CD4-positive, alpha-beta T cell (primary cell): Measurements from ENCODE around the gene PTH2. TPM values are rescaled to one million over a fixed set of nuclear protein-coding genes. Genes with fewer than 3 reads are reported as not detected.
"Not testable (repeated sequence)": the region's sequence is repeated elsewhere in the genome, so short reads cannot be mapped to it uniquely, and the experiment has no call there.

Experiments used
- ATAC-seq: fragments of 200-7000 bp; cut with Tn5 transposase; one replicate; pipeline ENCODE4 v1.10.0; 2022; ENCODE audit warnings: mild to moderate bottlenecking; ENCODE audit not compliant: poor library complexity
- CTCF ChIA-PET: fragments of 350-600 bp; sonication (Branson Sonifier 250); formaldehyde crosslinking; loops from one replicate; lab custom pipeline; 2021; ENCODE audit warnings: antibody characterized with exemption, inconsistent platforms; lab: Charles Lee
- POLR2A ChIA-PET: fragments of 350-600 bp; sonication (Branson Sonifier 250); formaldehyde crosslinking; loops from one replicate; lab custom pipeline; 2021; ENCODE audit warnings: antibody characterized with exemption, inconsistent platforms; lab: Charles Lee
- DNase-seq, 14 experiments: peaks; one replicate each; pipeline ENCODE4 v3.0.0-alpha.2; 2013 to 2020; ENCODE audit warnings: mixed read lengths in 2 of 14
- H3K27ac ChIP-seq, 2 donors: one replicate each; pipeline versions ENCODE4 v1.5.1 to v1.7.0; 2013; ENCODE audit warnings: low read length in 2 of 2, low read depth in 1 of 2, mild to moderate bottlenecking in 1 of 2
- H3K27me3 ChIP-seq, 2 experiments: 1 replicate in 1 of 2; 2 replicates in 1 of 2; pipeline versions ENCODE4 v1.6.1 to v1.7.0; 2013; ENCODE audit warnings: low read length in 2 of 2, control low read depth in 1 of 2, mild to moderate bottlenecking in 1 of 2, moderate library complexity in 1 of 2; ENCODE audit not compliant: insufficient read depth in 2 of 2, control insufficient read depth in 1 of 2
- H3K36me3 ChIP-seq: one replicate; pipeline ENCODE4 v1.6.1; 2013; ENCODE audit warnings: low read length, control low read depth; ENCODE audit not compliant: insufficient read depth
- H3K4me1 ChIP-seq: one replicate; pipeline ENCODE4 v1.6.1; 2013; ENCODE audit warnings: low read length, control low read depth; ENCODE audit not compliant: insufficient read depth
- H3K4me3 ChIP-seq: one replicate; pipeline ENCODE4 v1.5.1; 2013; ENCODE audit warnings: mild to moderate bottlenecking, low read length, moderate library complexity
- H3K9me3 ChIP-seq, 2 experiments: 1 replicate in 1 of 2; 2 replicates in 1 of 2; pipeline versions ENCODE4 v1.6.1 to v1.7.0; 2013; ENCODE audit warnings: low read length in 2 of 2, mild to moderate bottlenecking in 2 of 2, control low read depth in 1 of 2, moderate library complexity in 1 of 2; ENCODE audit not compliant: control insufficient read depth in 1 of 2, insufficient read depth in 1 of 2
- H3K27ac Mint-ChIP-seq: one replicate; pipeline ENCODE4 v1.8.0; 2020; ENCODE audit warnings: mixed read lengths
- H3K27me3 Mint-ChIP-seq: one replicate; pipeline ENCODE4 v1.8.0; 2021; ENCODE audit warnings: mixed read lengths
- H3K36me3 Mint-ChIP-seq: one replicate; pipeline ENCODE4 v1.8.0; 2021; ENCODE audit warnings: low read depth, mixed read lengths
- H3K4me1 Mint-ChIP-seq: one replicate; pipeline ENCODE4 v1.8.0; 2021; ENCODE audit warnings: low read depth, mixed read lengths
- H3K4me3 Mint-ChIP-seq: one replicate; pipeline ENCODE4 v1.8.0; 2020; ENCODE audit warnings: mild to moderate bottlenecking, mixed read lengths
- H3K9me3 Mint-ChIP-seq: one replicate; pipeline ENCODE4 v1.8.0; 2020; ENCODE audit warnings: mixed read lengths
- CTCF ChIP-seq: fragments of 200-600 bp; IDR thresholded peaks from one replicate; pipeline ENCODE4 v1.8.0; 2022; ENCODE audit warnings: antibody characterized with exemption, mild to moderate bottlenecking
- intact Hi-C, 2 experiments: fragments of 100-400 bp; cut with DNase I in 1 of 2; cut with micrococcal nuclease in 1 of 2; formaldehyde crosslinking; loops; one replicate each; pipeline versions ENCODE4 v1.15.1 to v1.9.0; 2023 to 2025; cut with DNase I, micrococcal nuclease
- total RNA-seq, 174 experiments: library from RNA in 2 of 174; stranded (reverse) in 2 of 174; gene quantifications; one replicate each; pipeline ENCODE4 v1.2.3 and lab custom pipeline; 2021 to 2026

The PTH2 gene
- total RNA-seq, 2 experiments from 2014 or later = not detected

- Histone ChIP-seq H3K36me3 (no peaks in the 10 kb centered on the region), H3K27me3 (peaks cover 0 to 8% of the 10 kb centered on the region in 2 experiments), H3K9me3 (peaks cover 0 to 8% of the 10 kb centered on the region in 2 experiments), H3K27ac (no peak overlapping the region), H3K4me1 (no peaks in the 10 kb centered on the region), H3K4me3 (no peak overlapping the region)
- H3K36me3 Mint-ChIP-seq = no peaks in the 10 kb centered on the region
- H3K27ac Mint-ChIP-seq = no peak overlapping the region
- DNase-seq (no peak), ATAC-seq (no peak)
- ChIA-PET POLR2A (interaction anchor here (0.6 kb wide), 1 partner anchor 33 kb away, joined by 5 read pairs; no protein-coding TSS in a partner anchor), CTCF (interaction anchor here (0.6 kb wide), 1 partner anchor 136 kb away, joined by 3 read pairs; no protein-coding TSS in a partner anchor)
- no peaks in the 10 kb centered on the region for H3K4me1 Mint-ChIP-seq
- H3K27me3 Mint-ChIP-seq = peaks cover 4% of the 10 kb centered on the region
- no peak overlapping the region for H3K4me3 Mint-ChIP-seq
- intact Hi-C loops = no loop called here
- no peak for TF ChIP-seq CTCF
- peaks cover 6% of the 10 kb centered on the region for H3K9me3 Mint-ChIP-seq
Observed at GRCh38 chr19:49380391-49380790, 42.9 kb downstream of the PTH2 start.

GRCh38 chr19:49378512-49378911 is 44.7 kb downstream of the PTH2 start:
- POLR2A ChIA-PET = no interaction called here
- no peak for TF ChIP-seq CTCF
- peaks cover 5 to 8% of the 10 kb centered on the region in 2 experiments for H3K9me3 ChIP-seq
- Mint-ChIP-seq H3K4me3 (no peak overlapping the region), H3K27me3 (peaks cover 7% of the 10 kb centered on the region), H3K9me3 (peaks cover 3% of the 10 kb centered on the region), H3K36me3 (no peaks in the 10 kb centered on the region), H3K4me1 (no peaks in the 10 kb centered on the region), H3K27ac (no peak overlapping the region)
- peaks cover 0 to 8% of the 10 kb centered on the region in 2 experiments for H3K27me3 ChIP-seq
- CTCF ChIA-PET = no interaction called here
- DNase-seq (no peak), ATAC-seq (no peak)
- no peak overlapping the region for H3K27ac ChIP-seq
- H3K4me1 ChIP-seq = no peaks in the 10 kb centered on the region
- H3K4me3 ChIP-seq = no peak overlapping the region
- intact Hi-C loops = no loop called here
- H3K36me3 ChIP-seq = no peaks in the 10 kb centered on the region

GRCh38 chr19:49374665-49375434 is 48.4 kb downstream of the PTH2 start:
- Histone ChIP-seq H3K27ac (no peak overlapping the region), H3K27me3 (no peaks in the 10 kb centered on the region), H3K4me3 (no peak overlapping the region), H3K36me3 (no peaks in the 10 kb centered on the region), H3K9me3 (peaks cover 0 to 6% of the 10 kb centered on the region in 2 experiments), H3K4me1 (no peaks in the 10 kb centered on the region)
- TF ChIP-seq CTCF = no peak
- ChIA-PET CTCF (no interaction called here), POLR2A (interaction anchor here (0.6 kb wide), 1 partner anchor 9 kb away, joined by 3 read pairs; no protein-coding TSS in a partner anchor)
- ATAC-seq (no peak), DNase-seq (no peak)
- no peaks in the 10 kb centered on the region for H3K4me1 Mint-ChIP-seq
- intact Hi-C loops = no loop called here
- peaks cover 16% of the 10 kb centered on the region for H3K27me3 Mint-ChIP-seq
- no peaks in the 10 kb centered on the region for H3K9me3 Mint-ChIP-seq
- H3K36me3 Mint-ChIP-seq = no peaks in the 10 kb centered on the region
- H3K4me3 Mint-ChIP-seq = no peak overlapping the region
- H3K27ac Mint-ChIP-seq = no peak overlapping the region

GRCh38 chr19:49373174-49373573 is 50.1 kb downstream of the PTH2 start:
- H3K4me1 ChIP-seq, H3K36me3 Mint-ChIP-seq, CTCF ChIA-PET, H3K27ac ChIP-seq, H3K4me3 Mint-ChIP-seq, H3K9me3 Mint-ChIP-seq, H3K4me1 Mint-ChIP-seq, ATAC-seq, H3K27ac Mint-ChIP-seq, H3K27me3 ChIP-seq, H3K36me3 ChIP-seq, H3K4me3 ChIP-seq, DNase-seq, intact Hi-C loops, POLR2A ChIA-PET: not testable (repeated sequence)
- peaks cover 16% of the 10 kb centered on the region for H3K27me3 Mint-ChIP-seq
- peaks cover 12 to 14% of the 10 kb centered on the region in 2 experiments for H3K9me3 ChIP-seq
